ENCODE measurements around the gene P3H3.

GRCh38 chr12:6853626-6854025, 25.4 kb downstream of the P3H3 start:
- TF ChIP-seq EZH2 (IDR thresholded peaks at IDR 0.05; ENCODE audit: borderline replicate concordance, low read length) (no peak), CTCF (conservative IDR thresholded peaks at IDR 0.05 in 1 of 2, IDR thresholded peaks at IDR 0.05 in 1 of 2; ENCODE audit: extremely low read depth in 1 of 2, insufficient read depth in 1 of 2, low read depth in 1 of 2, low read length in 2 of 2) (no peak)
